Kidney (tissue), 14 donors: ENCODE data around the gene IKZF2. TPM values are rescaled to one million over a fixed set of nuclear protein-coding genes. Genes with fewer than 3 reads are reported as not detected.

Source experiments
- DNase-seq, 5 donors: peaks; one replicate each; pipeline ENCODE4 v3.0.0-alpha.2; 2013 to 2020
- FAIRE-seq: peaks from 2 replicates; lab custom pipeline; 2012; peaks lifted over from hg19 to GRCh38; lab: Jason Lieb, UNC
- H3K27ac ChIP-seq, 2 donors: one replicate each; pipeline ENCODE4 v1.7.0; 2013; ENCODE audit warnings: low read depth in 2 of 2, low read length in 2 of 2, inconsistent platforms in 1 of 2
- H3K27me3 ChIP-seq: one replicate; pipeline ENCODE4 v1.7.1; 2013; ENCODE audit warnings: low read length, inconsistent platforms; ENCODE audit not compliant: control insufficient read depth, insufficient read depth
- H3K36me3 ChIP-seq, 3 donors: one replicate each; pipeline versions ENCODE4 v1.7.0 to v1.7.1; 2013; ENCODE audit warnings: low read length in 3 of 3, control low read depth in 1 of 3, inconsistent platforms in 1 of 3; ENCODE audit not compliant: insufficient read depth in 3 of 3, control insufficient read depth in 2 of 3
- H3K4me1 ChIP-seq, 3 donors: one replicate each; pipeline versions ENCODE4 v1.7.0 to v1.7.1; 2013; ENCODE audit warnings: low read length in 3 of 3, inconsistent platforms in 1 of 3, low read depth in 1 of 3; ENCODE audit not compliant: control insufficient read depth in 2 of 3, insufficient read depth in 2 of 3
- H3K4me3 ChIP-seq, 3 donors: one replicate each; pipeline versions ENCODE4 v1.7.0 to v1.8.1; 2013; ENCODE audit warnings: low read length in 3 of 3, control low read depth in 1 of 3, inconsistent platforms in 1 of 3
- H3K9ac ChIP-seq, 3 donors: one replicate each; pipeline versions ENCODE4 v1.7.0 to v1.7.1; 2013; ENCODE audit warnings: low read length in 3 of 3, control low read depth in 1 of 3, inconsistent platforms in 1 of 3
- H3K9me3 ChIP-seq, 3 donors: one replicate each; pipeline versions ENCODE4 v1.7.0 to v1.7.1; 2013; ENCODE audit warnings: low read length in 3 of 3, control low read depth in 1 of 3, inconsistent platforms in 1 of 3; ENCODE audit not compliant: control insufficient read depth in 2 of 3, insufficient read depth in 1 of 3
- CTCF ChIP-seq: IDR thresholded peaks from 3 replicates; pipeline ENCODE4 v1.5.1; 2012; ENCODE audit warnings: mild to moderate bottlenecking, moderate library complexity, borderline replicate concordance; ENCODE audit not compliant: insufficient read depth; ENCODE audit errors: extremely low read depth
- intact Hi-C: fragments of 100-400 bp; cut with DNase I; formaldehyde crosslinking; loops from one replicate; pipeline ENCODE4 v1.11.1; 2022
- polyA plus RNA-seq: library from polyadenylated mRNA; stranded (reverse); fragments of 350-450 nt; fragmentation: Illumina TruSeq; extraction: RNeasy Lipid Tissue Mini Kit (QIAGEN cat#74804); gene quantifications from one replicate; pipeline ENCODE4 v1.2.3, GENCODE V29; 2014; ENCODE audit warnings: low read depth, low replicate concordance; ENCODE audit not compliant: insufficient read depth
- total RNA-seq: library from RNA; stranded (reverse); fragmentation: NEBNext Ultra II Directional; extraction: Animal tissue kit (Norgen Biotek cat#: 25700); gene quantifications from one replicate; pipeline ENCODE4 v1.2.1, GENCODE V29; 2021
- donor health status: control.
- donor health status: control.
- donor health status: control.
- donor health status: control.
- donor health status: control.
- donor health status: DM: yes; HTN: yes; CAD: no.
- donor health status: Normal renal cell carcinoma (clear cell type).

The IKZF2 gene
- total and polyA plus RNA-seq, 2 donors from 2014 or later: 0.75 to 12.4 TPM

- Histone ChIP-seq H3K9me3 (no peaks in the 10 kb centered on the region), H3K9ac (no peak overlapping the region), H3K27ac (no peak overlapping the region), H3K4me1 (no peaks in the 10 kb centered on the region), H3K4me3 (no peak overlapping the region), H3K27me3 (no peaks in the 10 kb centered on the region), H3K36me3 (no peaks in the 10 kb centered on the region)
- FAIRE-seq (no peak), DNase-seq (no peak)
- no peak for TF ChIP-seq CTCF
- intact Hi-C loops: no loop called here
Observed at GRCh38 chr2:212975333-212975732, 176.1 kb downstream of the IKZF2 start.

GRCh38 chr2:212974692-212975091, 176.7 kb downstream of the IKZF2 start:
- Histone ChIP-seq H3K9ac (no peak overlapping the region), H3K4me3 (no peak overlapping the region), H3K9me3 (no peaks in the 10 kb centered on the region), H3K27me3 (no peaks in the 10 kb centered on the region), H3K36me3 (no peaks in the 10 kb centered on the region), H3K4me1 (no peaks in the 10 kb centered on the region), H3K27ac (no peak overlapping the region)
- TF ChIP-seq CTCF: no peak
- FAIRE-seq (no peak), DNase-seq (no peak)
- intact Hi-C loops: no loop called here

- Histone ChIP-seq H3K4me1 (no peaks in the 10 kb centered on the region), H3K27me3 (no peaks in the 10 kb centered on the region), H3K9ac (no peak overlapping the region), H3K4me3 (no peak overlapping the region), H3K9me3 (no peaks in the 10 kb centered on the region), H3K36me3 (no peaks in the 10 kb centered on the region), H3K27ac (no peak overlapping the region)
- FAIRE-seq: no peak
- no peak for DNase-seq
- TF ChIP-seq CTCF: no peak
- intact Hi-C loops: no loop called here
Observed at GRCh38 chr2:212973347-212973746, 178.1 kb downstream of the IKZF2 start.

- no peak overlapping the region for H3K27ac ChIP-seq
- FAIRE-seq (no peak), DNase-seq (no peak)
- H3K36me3 ChIP-seq: no peaks in the 10 kb centered on the region
- H3K9ac ChIP-seq: no peak overlapping the region
- intact Hi-C loops: no loop called here
- H3K4me3 ChIP-seq: no peak overlapping the region
- no peaks in the 10 kb centered on the region for H3K4me1 ChIP-seq
- H3K27me3 ChIP-seq: no peaks in the 10 kb centered on the region
- no peak for TF ChIP-seq CTCF
- no peaks in the 10 kb centered on the region for H3K9me3 ChIP-seq
Observed at GRCh38 chr2:212970132-212970531, 181.3 kb downstream of the IKZF2 start.
